GM18858 (cell line): Measurements from ENCODE around the gene DKK3.

Experiments
- ATAC-seq: cut with Tn5 transposase; IDR thresholded peaks from one replicate; pipeline ENCODE4 v1.9.1; 2021; ENCODE audit not compliant: unreplicated experiment

The DKK3 gene

GRCh38 chr11:11969380-11970215 lies 38.8 kb downstream of the DKK3 start:
- ATAC-seq: no peak

DNA sequence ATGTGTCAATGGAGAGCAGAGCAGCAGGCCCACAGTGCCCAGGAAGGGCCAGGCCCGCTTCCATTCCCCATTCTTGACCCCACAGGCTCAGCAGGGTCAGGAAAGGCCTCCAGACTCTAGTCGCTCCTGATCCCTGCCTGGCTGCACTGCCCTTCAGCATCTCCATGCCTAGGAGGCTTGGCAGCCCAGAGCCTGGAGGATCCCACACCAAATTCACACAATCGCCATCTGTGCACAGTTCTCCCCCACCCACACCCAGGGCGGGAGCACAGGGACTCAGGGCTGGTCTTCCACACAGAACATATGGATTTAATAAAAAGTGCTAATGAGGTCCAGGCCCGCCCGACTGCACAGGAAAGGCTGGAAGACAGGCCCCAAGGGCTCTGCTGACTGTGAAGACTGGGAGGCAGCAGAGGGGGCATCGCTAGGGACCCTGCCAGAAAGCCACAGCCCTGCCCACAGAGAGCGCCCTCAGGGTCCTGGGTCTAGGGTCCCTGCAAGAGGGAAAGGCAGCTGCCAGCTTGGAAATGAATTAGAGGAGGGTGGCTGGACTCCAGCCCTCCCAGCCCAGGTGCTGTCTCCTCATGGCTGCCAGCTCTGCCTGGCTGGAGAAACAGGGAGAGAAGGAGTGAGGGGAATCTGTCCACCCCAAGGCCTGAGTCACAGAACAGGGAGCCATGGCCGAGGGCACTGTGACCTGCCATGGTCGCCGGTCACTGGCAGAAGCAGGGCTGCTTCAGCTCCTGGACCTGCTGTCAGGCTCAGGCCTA lies 39.7 kb downstream of the DKK3 start:
- no peak for ATAC-seq

- ATAC-seq: no peak
Observed at GRCh38 chr11:11967669-11968510, 40.5 kb downstream of the DKK3 start.

DNA sequence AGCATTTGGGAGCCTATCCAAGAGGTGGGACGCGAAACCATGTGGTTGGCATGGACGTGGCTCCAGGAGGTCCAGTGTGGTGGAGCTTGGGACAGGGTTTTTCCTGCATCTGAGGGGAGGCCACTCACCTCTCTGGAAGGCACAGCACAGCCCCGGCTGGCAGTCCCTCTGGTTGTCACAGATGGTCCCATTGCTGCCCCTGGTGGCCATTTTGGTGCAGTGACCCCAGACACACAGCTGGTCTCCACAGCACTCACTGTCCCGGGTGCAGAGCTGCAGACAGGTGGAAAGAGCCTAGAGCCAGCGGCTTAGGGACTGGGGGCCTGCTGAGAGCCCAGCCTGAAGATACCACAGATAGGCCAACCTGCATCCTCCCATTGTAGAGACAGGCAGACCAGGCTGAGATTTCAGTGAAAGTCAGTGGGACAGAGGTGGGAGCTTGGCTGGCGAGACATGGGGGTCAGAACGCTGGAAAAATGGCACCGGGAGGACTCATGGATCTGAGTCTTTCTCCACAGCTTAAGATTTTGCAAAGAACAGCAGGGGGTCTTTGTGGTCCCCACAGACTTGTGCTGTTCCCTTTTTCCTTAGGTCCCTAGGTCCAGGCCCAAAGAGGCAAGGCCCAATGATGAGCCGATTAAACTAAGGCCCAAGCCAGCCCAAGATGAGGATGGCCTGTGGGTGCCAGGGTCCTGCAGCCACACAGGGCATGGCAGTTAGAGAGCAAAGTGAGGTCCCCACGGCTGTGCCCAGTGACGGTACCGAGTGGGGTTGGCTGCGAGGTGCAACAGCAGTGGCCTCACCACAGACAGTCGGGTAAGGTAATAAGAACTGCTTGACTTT lies 41.4 kb downstream of the DKK3 start:
- no peak for ATAC-seq

- no peak for ATAC-seq
Observed at GRCh38 chr11:11966354-11966741, 42.1 kb downstream of the DKK3 start.

DNA sequence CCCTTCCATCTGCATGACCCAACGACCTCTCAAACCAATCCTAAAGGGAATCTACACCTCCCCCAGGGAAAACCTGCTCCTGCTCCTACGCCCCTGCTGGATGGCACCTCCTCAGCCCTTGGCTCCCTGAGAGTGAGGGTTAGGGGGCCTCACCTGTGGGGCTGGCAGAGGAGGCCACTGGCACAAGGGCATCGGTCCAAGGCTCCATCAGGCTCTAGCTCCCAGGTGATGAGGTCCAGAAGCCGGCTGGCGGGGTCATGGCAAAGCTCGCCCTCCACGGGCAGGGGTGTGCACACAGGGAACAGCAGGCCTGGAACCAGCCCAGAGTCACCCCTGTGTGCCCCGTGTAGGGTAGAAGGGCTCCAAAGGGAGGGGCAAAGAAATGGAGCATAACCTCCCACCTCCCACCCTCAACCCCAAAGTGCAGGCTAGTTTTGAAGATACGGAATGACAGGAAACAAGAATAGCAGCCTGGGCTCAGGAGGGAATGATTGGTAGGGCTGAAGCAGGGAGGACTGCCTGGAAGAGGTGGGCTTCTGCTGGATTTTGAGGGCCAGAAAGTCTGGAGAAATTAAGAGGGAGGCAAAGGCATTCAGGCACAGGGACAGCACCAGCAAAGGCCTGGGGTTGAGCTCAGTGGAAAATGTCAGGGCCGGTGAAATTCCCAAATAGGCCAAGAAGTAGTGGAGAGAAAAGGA lies 42.6 kb downstream of the DKK3 start:
- ATAC-seq: no peak

DNA sequence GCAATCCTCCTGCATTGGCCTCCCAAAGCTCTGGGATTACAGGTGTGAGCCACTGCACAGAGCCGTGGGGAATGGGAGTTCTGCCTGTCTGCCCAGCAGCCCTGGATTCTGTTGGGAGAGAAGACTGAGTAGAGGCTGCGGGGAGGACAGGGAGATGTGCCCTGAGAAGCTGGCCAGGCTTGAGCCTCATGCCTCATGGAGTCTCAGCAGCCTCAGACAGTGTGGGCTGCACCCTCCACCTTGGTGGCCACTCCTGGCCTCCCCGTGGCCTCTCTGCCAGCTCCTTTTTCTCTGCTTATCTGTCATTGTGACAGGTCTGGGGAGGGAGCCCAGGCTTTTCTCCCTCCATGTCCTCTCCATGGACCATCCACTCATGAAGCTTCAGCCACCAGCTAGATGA lies 43.2 kb downstream of the DKK3 start:
- ATAC-seq: no peak

GRCh38 chr11:11964774-11965150 lies 43.7 kb downstream of the DKK3 start:
- no peak for ATAC-seq

- no peak for ATAC-seq
Observed at GRCh38 chr11:11963842-11964773, 44.3 kb downstream of the DKK3 start.

GRCh38 chr11:11963067-11963466 lies 45.4 kb downstream of the DKK3 start:
- no peak for ATAC-seq

DNA sequence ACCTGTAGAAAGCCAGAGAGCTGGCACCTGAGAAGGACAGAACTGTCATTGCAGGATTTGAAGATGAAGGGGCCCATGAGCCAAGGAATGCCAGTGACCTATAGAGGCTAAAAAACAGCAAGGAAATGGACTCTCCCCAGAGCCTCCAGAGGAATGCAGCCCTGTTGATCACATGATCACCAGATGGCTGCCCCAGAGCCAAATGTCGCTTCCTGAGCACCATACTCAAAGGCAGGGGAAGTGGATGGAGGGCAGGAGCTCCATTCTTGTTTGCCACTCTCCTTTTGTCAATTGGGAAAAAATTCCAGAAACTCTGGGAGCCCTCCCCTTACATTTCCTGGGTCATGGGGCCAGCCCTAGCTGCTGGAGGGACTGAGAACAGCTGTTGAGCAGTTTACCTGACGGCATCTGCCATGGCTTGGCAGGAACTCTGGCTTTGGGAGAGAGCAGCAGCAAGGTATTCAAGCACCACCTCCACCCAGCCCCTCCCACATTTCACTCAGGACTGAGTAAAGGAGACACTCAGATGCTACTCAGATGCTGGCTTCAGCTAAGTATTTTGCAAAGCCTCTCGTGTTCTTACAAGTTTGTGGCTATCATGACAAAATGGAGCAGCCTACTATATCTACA lies 46.9 kb downstream of the DKK3 start:
- ATAC-seq: no peak

DNA sequence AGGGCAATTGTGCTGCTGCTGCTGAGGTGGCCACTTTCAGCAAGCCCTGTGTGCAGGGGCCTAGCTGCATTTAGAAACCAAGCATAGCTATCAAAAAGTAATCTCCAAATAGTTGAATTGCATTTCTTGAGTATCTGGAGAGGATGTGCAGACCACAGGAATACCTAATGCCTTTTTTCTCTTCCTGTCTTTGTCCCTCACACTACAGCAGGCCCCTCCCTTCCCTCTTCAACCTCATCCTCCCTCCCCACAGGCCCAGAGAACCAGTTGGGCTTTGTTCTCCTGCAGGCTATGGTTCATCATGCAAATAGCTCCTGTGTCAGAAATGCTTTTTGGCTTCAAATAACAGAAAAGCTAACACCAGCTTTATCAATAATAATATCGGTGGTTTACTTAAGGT lies 47.7 kb downstream of the DKK3 start:
- ATAC-seq: no peak

- ATAC-seq: no peak
Observed at GRCh38 chr11:11959601-11960000, 48.8 kb downstream of the DKK3 start.

DNA sequence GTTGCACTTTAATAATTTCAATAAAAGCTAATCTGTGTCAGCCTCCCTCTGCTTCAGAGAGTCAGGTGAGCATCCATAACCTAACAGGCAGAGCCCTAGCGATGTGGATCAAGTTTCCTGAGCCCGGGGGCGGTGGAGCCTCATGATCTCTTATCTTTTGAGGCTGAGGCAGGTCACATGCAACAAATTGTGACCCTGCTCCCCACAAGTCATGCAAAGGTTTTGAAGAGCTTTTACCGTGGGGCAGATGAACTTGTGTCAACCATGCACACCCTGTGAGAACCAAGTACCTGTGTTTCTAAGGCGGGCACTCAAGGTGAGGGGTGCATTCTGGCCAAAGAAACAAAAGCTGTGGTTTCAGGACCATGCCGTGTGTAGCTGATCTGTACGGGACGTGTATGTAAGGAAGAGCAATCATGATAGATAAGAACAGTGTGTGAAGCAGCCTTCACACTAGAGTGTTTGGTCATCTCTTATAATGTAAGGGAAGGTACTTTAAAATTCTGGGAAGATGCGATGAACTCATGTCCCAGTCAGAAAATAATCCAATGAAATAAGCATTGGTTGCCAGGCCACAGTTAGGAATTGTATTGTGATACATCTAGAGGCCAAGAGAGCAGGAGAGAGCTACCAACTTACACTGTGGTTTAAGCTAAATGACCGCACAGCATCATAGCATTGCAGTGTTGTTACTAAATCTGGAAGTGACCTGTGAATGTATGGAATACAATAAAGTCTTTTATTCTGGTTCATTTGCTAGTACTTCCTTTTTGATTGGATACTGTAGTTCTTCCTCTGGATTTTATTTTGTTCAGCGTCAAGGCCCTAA lies 49.8 kb downstream of the DKK3 start:
- no peak for ATAC-seq

- ATAC-seq: no peak
Observed at GRCh38 chr11:11956006-11956405, 52.4 kb downstream of the DKK3 start.

- no peak for ATAC-seq
Observed at GRCh38 chr11:11952036-11952435, 56.4 kb downstream of the DKK3 start.

GRCh38 chr11:11949482-11949881 lies 58.9 kb downstream of the DKK3 start:
- ATAC-seq: no peak
